Ovary (tissue), 3 donors: Measurements from ENCODE around the gene MAN1A1.

Source experiments
- CTCF ChIP-seq, 3 donors: fragments of 450-650 bp in 2 of 3; fragments of 200-600 bp in 1 of 3; IDR thresholded peaks; one replicate each; pipeline versions ENCODE4 v1.5.1 to v1.8.0; 2016 to 2022; ENCODE audit warnings: antibody characterized with exemption in 3 of 3, mild to moderate bottlenecking in 1 of 3
- EP300 ChIP-seq: sonication (generic); formaldehyde crosslinking; IDR thresholded peaks from one replicate; pipeline ENCODE4 v1.6.1; 2017; ENCODE audit warnings: antibody characterized with exemption
- POLR2A ChIP-seq: fragments of 450-650 bp; IDR thresholded peaks from one replicate; pipeline ENCODE4 v1.6.1; 2017; ENCODE audit warnings: antibody characterized with exemption, mild to moderate bottlenecking, moderate library complexity
- donor health status: DM: no; HTN: no; CAD: no.

DNA sequence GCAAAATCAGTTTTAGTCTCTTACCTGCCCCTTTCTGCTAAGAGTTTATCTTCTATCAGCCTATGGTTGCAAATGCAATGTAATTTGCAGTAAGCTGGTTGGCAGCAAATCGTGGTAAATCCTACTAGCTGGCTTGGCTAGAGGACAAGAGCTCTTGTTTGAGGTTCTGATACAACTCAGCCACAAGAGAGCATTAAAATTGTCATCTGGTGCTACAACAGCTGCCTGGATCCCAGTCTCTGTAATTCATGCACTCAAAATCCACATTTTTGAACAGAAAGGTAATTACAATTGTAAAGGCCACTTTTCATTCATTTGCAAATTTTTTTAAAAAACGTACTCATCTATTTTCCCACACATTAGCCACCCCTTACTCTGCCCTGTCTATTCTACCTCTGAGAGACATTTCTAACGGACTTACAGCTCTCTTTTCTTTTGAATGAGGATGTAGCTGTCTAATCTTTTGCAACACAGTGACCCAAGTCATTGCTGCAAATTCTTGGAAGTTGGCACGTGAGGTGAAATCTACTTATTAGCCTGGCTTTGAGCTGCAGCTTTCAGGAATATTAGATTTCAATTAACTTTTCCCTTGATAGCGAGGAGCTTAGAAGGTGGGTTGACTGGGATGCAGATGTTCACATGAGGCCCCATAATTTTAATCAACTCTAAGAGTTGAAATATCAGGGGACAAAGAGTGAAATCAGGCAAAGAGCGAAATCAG lies 217.1 kb downstream of the MAN1A1 start:
- TF ChIP-seq CTCF (IDR thresholded peaks at IDR 0.05) (no peak), EP300 (no peak), POLR2A (no peak)
